ENCODE results near the gene BPTF.
A peak's percentile ranks its signal among the peaks of the same experiment; 100 is the strongest.
"Not testable (repeated sequence)": the region's sequence is repeated elsewhere in the genome, so short reads cannot be mapped to it uniquely, and the experiment has no call there.

BPTF gene

DNA sequence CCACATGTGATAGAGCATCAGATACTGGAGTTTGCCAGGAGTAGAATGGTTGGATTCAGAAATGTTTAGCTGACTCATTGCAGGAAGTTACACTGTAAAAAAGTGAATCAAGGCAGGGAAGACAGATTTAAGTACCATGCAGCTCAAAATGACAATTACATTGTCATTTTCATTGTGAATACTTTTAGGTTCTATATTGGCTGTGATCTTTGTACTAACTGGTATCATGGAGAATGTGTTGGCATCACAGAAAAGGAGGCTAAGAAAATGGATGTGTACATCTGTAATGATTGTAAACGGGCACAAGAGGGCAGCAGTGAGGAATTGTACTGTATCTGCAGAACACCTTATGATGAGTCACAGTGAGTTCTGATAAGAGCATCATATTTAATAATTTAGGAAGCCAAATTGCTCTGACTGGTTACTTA lies 137.9 kb downstream of the BPTF start:
- H3K4me3 ChIP-seq (replicated peaks; ENCODE audit: low read depth, low read length); H3K27me3 ChIP-seq (replicated peaks; ENCODE audit: control insufficient read depth, insufficient read depth, low read length); DNase-seq (ENCODE audit: extremely low read depth, insufficient read length); H3K36me3 ChIP-seq (ENCODE audit: control insufficient read depth, insufficient read depth, low read length): not testable (repeated sequence)
- TF ChIP-seq, protein P1, sequence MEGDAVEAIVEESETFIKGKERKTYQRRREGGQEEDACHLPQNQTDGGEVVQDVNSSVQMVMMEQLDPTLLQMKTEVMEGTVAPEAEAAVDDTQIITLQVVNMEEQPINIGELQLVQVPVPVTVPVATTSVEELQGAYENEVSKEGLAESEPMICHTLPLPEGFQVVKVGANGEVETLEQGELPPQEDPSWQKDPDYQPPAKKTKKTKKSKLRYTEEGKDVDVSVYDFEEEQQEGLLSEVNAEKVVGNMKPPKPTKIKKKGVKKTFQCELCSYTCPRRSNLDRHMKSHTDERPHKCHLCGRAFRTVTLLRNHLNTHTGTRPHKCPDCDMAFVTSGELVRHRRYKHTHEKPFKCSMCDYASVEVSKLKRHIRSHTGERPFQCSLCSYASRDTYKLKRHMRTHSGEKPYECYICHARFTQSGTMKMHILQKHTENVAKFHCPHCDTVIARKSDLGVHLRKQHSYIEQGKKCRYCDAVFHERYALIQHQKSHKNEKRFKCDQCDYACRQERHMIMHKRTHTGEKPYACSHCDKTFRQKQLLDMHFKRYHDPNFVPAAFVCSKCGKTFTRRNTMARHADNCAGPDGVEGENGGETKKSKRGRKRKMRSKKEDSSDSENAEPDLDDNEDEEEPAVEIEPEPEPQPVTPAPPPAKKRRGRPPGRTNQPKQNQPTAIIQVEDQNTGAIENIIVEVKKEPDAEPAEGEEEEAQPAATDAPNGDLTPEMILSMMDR (IDR thresholded peaks at IDR 0.05; ENCODE audit: insufficient read depth, low read length, poor library complexity, severe bottlenecking): peak; percentile 55

DNA sequence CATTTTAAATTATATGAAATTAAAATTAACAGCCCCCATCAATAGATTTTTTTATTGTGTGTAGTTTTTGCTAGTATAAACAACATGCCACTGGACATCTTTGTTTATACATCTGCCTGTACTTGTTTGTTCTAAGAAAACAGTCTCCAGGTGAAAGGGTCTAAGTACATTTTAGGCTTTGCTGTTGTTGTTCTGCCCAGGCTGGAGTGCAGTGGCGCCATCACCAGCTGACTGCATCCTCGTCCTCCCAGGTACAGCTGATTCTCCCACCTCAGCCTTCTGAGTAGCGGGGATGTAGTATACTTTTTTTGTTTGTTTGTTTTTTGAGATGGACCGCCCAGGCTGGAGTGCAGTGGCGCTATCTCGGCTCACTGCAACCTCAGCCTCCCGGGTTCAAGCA lies 145.5 kb downstream of the BPTF start:
- Histone ChIP-seq H3K4me3 (replicated peaks; ENCODE audit: low read depth, low read length) (no peak overlapping the region), H3K27me3 (replicated peaks; ENCODE audit: control insufficient read depth, insufficient read depth, low read length) (no peaks in the 10 kb centered on the region), H3K36me3 (ENCODE audit: control insufficient read depth, insufficient read depth, low read length) (peaks cover 5% of the 10 kb centered on the region)
- no peak for DNase-seq (ENCODE audit: extremely low read depth, insufficient read length)
- TF ChIP-seq, protein P1 (IDR thresholded peaks at IDR 0.05; ENCODE audit: insufficient read depth, low read length, poor library complexity, severe bottlenecking): no peak

DNA sequence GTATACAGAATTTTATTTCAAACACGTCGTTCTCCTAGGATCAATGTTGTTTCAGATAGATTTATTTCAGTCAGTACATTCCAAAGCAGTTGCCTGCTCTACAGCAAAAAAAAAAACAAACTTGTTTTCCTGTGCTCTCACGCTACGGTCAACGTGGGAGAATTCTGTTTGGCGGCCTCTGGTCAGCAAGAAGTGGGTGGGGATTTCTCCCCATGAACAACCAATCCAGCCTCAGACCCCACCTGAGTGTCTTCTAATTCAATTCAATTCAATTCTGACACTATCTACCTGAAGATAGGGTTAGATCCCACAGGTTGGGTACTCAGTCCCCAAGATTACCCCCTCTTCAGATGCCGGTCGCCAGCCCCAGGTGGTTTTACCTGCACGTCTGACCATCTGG lies 148.9 kb downstream of the BPTF start:
- Histone ChIP-seq H3K4me3 (replicated peaks; ENCODE audit: low read depth, low read length) (no peak overlapping the region), H3K36me3 (ENCODE audit: control insufficient read depth, insufficient read depth, low read length) (peaks cover 4% of the 10 kb centered on the region), H3K27me3 (replicated peaks; ENCODE audit: control insufficient read depth, insufficient read depth, low read length) (no peaks in the 10 kb centered on the region)
- DNase-seq (ENCODE audit: extremely low read depth, insufficient read length): no peak
- TF ChIP-seq, protein P1 (IDR thresholded peaks at IDR 0.05; ENCODE audit: insufficient read depth, low read length, poor library complexity, severe bottlenecking): no peak

DNA sequence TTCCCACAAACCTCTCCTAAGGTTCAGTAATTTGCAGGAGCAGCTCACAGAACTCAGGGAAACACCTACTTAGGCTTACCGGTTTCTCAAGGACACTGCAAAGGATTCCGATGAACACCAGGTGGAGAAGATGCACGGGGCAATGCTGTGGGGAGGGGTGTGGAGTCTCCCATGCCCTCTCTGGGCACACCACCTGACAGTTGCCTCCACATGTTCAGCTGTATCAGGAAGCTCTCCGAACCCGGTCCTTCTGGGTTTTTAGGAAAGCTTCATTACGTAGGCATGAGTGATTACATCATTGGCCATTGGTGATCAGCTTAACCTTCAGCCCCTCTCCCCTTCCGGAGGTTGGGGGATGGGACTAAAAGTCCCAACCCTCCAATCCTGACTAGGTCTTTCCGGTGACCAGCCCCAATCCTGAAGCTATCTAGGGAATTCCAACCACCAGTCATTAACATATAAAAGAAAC lies 149.3 kb downstream of the BPTF start:
- Histone ChIP-seq H3K4me3 (replicated peaks; ENCODE audit: low read depth, low read length) (no peak overlapping the region), H3K36me3 (ENCODE audit: control insufficient read depth, insufficient read depth, low read length) (peaks cover 4% of the 10 kb centered on the region), H3K27me3 (replicated peaks; ENCODE audit: control insufficient read depth, insufficient read depth, low read length) (no peaks in the 10 kb centered on the region)
- TF ChIP-seq, protein P1 (IDR thresholded peaks at IDR 0.05; ENCODE audit: insufficient read depth, low read length, poor library complexity, severe bottlenecking): no peak
- no peak for DNase-seq (ENCODE audit: extremely low read depth, insufficient read length)

DNA sequence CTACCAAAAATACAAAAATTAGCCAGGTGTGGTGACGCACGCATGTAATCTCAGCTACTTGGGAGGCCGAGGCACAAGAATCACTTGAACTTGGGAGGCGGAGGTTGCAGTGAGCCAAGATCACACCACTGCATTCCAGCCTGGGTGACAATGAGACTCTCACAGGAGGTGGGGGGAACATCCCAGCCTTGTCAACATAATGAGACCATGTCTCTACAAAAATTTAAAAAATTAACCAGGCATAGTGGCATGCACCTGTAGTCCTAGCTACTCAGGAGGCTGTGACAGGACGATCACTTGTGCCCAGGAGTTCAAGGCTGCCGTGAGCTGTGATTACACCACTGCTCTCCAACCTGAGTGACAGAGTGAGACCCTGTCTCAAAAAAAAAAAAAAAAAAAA lies 151.0 kb downstream of the BPTF start:
- not testable (repeated sequence) for H3K27me3 ChIP-seq (replicated peaks; ENCODE audit: control insufficient read depth, insufficient read depth, low read length); H3K4me3 ChIP-seq (replicated peaks; ENCODE audit: low read depth, low read length); H3K36me3 ChIP-seq (ENCODE audit: control insufficient read depth, insufficient read depth, low read length); DNase-seq (ENCODE audit: extremely low read depth, insufficient read length)

DNA sequence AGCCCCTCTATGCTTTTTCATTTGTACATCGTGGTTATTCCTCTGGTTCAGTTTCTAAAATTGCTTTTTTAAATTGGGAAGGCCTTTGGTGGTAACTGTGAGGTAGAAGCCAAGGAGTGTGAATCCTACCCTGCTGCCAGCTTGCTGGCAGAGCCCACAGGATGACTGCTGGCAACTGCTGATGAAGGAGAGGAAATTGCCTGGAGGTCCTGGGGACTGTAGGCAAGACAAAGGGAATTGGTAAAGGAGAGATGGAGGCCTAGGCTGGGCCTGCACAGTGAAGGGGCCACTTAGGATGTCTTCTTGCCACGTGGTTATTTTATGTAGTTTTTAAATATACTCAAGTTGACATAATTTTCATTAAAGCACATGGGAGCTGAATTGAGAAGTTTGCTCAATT lies 155.2 kb downstream of the BPTF start:
- Histone ChIP-seq H3K4me3 (replicated peaks; ENCODE audit: low read depth, low read length) (no peak overlapping the region), H3K27me3 (replicated peaks; ENCODE audit: control insufficient read depth, insufficient read depth, low read length) (no peaks in the 10 kb centered on the region), H3K36me3 (ENCODE audit: control insufficient read depth, insufficient read depth, low read length) (no peaks in the 10 kb centered on the region; the same call in 1 of the 2 replicates)
- DNase-seq (ENCODE audit: extremely low read depth, insufficient read length): no peak
- TF ChIP-seq, protein P1 (IDR thresholded peaks at IDR 0.05; ENCODE audit: insufficient read depth, low read length, poor library complexity, severe bottlenecking): no peak

DNA sequence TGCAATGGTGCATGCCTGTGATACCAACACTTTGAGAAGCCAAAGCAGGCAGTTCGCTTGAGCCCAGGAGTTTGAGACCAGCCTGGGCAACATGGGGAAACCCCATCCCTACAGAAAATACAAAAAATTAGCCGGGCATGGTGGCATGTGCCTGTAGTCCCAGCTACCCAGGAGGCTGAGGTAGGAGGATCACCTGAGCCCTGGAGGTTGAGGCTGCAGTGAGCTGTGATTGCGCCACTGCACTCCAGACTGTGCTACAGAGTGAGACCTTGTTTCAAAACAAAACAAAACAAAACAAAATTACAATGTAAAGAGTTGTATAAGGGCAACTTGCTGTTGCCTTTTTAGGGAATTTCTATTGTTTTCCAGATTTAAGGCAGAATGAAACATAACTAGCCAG lies 155.6 kb downstream of the BPTF start:
- H3K27me3 ChIP-seq (replicated peaks; ENCODE audit: control insufficient read depth, insufficient read depth, low read length); DNase-seq (ENCODE audit: extremely low read depth, insufficient read length); H3K4me3 ChIP-seq (replicated peaks; ENCODE audit: low read depth, low read length); H3K36me3 ChIP-seq (ENCODE audit: control insufficient read depth, insufficient read depth, low read length): not testable (repeated sequence)

All from GM06990 (cell line).